MM.1S (cell line): Measurements from ENCODE around the gene POLR1H.
"Not testable (repeated sequence)": the region's sequence is repeated elsewhere in the genome, so short reads cannot be mapped to it uniquely, and the experiment has no call there.

Experiments used
- DNase-seq: peaks from one replicate; pipeline ENCODE4 v3.0.0-alpha.2; 2015
- H2AFZ ChIP-seq: fragments of 300-600 bp; sonication (generic); 2 replicates; pipeline ENCODE4 v1.6.0; 2016; ENCODE audit warnings: antibody characterized with exemption, low read length
- H3F3A ChIP-seq: fragments of 300-600 bp; sonication (generic); 2 replicates; pipeline ENCODE4 v1.6.1; 2016; ENCODE audit warnings: mild to moderate bottlenecking, antibody characterized with exemption, low read length, moderate library complexity, mixed read lengths; ENCODE audit not compliant: insufficient read depth
- H3K27ac ChIP-seq: fragments of 300-600 bp; sonication (generic); 2 replicates; pipeline ENCODE4 v1.5.1; 2016; ENCODE audit warnings: mild to moderate bottlenecking, low read length
- H3K27me3 ChIP-seq: fragments of 300-600 bp; sonication (generic); replicated peaks from 2 replicates; pipeline ENCODE4 v1.6.0; 2016; ENCODE audit warnings: low read length; ENCODE audit not compliant: insufficient read depth
- H3K36me3 ChIP-seq: fragments of 300-600 bp; sonication (generic); replicated peaks from 2 replicates; pipeline ENCODE4 v1.6.1; 2016; ENCODE audit warnings: mild to moderate bottlenecking, low read length, mixed read lengths; ENCODE audit not compliant: insufficient read depth
- H3K4me1 ChIP-seq: fragments of 300-600 bp; sonication (generic); 2 replicates; pipeline ENCODE4 v1.6.1; 2016; ENCODE audit warnings: low read length, mixed read lengths
- H3K4me2 ChIP-seq: fragments of 300-600 bp; sonication (generic); 2 replicates; pipeline ENCODE4 v1.6.0; 2016; ENCODE audit warnings: low read depth, low read length
- H3K4me3 ChIP-seq: fragments of 300-600 bp; sonication (generic); 2 replicates; pipeline ENCODE4 v1.5.1; 2016; ENCODE audit warnings: low read length, mixed read lengths
- H3K79me2 ChIP-seq: fragments of 300-600 bp; sonication (generic); 2 replicates; pipeline ENCODE4 v1.6.1; 2016; ENCODE audit warnings: mixed run types, low read length, mixed read lengths
- H3K9ac ChIP-seq: fragments of 300-600 bp; sonication (generic); 2 replicates; pipeline ENCODE4 v1.6.1; 2016; ENCODE audit warnings: low read length, mixed read lengths
- H3K9me2 ChIP-seq: fragments of 300-600 bp; sonication (generic); replicated peaks from 2 replicates; pipeline ENCODE4 v1.6.1; 2016; ENCODE audit warnings: mild to moderate bottlenecking, low read length, mixed read lengths; ENCODE audit not compliant: insufficient read depth
- H3K9me3 ChIP-seq: fragments of 300-600 bp; sonication (generic); replicated peaks from 2 replicates; pipeline ENCODE4 v1.6.1; 2016; ENCODE audit warnings: mild to moderate bottlenecking, low read length, mixed read lengths; ENCODE audit not compliant: insufficient read depth
- H4K20me1 ChIP-seq: fragments of 300-600 bp; sonication (generic); 2 replicates; pipeline ENCODE4 v1.6.1; 2016; ENCODE audit warnings: mild to moderate bottlenecking, low read length, moderate library complexity, mixed read lengths; ENCODE audit not compliant: insufficient read depth
- EZH2 ChIP-seq: fragments of 300-600 bp; sonication (generic); optimal IDR thresholded peaks from 2 replicates; pipeline ENCODE3; 2017; ENCODE audit warnings: low read depth, mild to moderate bottlenecking, antibody characterized with exemption, low read length, mixed read lengths
- EZH2phosphoT487 ChIP-seq: fragments of 300-600 bp; sonication (generic); IDR thresholded peaks from 2 replicates; pipeline ENCODE4 v1.6.1; 2018; ENCODE audit warnings: antibody characterized with exemption, low read length
- TF ChIP-seq, protein P1 (sequence below): fragments of 300-600 bp; sonication (generic); IDR thresholded peaks from 2 replicates; pipeline ENCODE4 v1.5.1; 2016; ENCODE audit warnings: antibody characterized with exemption, low read length, mixed read lengths

The POLR1H gene

DNA sequence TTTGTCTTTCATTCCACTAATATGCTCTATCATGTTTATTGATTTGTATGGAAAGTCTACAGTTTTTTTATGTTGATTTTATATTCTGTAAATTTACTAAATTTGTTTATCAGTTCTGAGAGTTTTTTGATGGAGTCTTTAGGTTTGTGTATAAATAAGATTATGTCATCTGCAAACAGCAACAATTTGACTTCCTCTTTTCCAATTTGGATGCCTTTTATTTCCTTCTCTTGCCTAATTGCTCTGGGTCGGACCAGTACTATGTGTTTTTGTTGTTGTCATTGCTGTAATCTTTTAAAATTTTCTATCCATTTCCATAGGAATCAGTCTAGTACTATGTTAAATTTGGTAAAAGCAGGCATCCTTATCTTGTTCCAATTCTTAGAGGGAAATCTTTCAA is 31.5 kb upstream of the POLR1H start:
- Histone ChIP-seq H3K9me2 (no peaks in the 10 kb centered on the region), H3K27ac (no peak overlapping the region), H3K36me3 (no peaks in the 10 kb centered on the region), H2AFZ (no peak overlapping the region), H4K20me1 (no peaks in the 10 kb centered on the region), H3K4me2 (no peak overlapping the region), H3K27me3 (no peaks in the 10 kb centered on the region), H3K4me3 (no peak overlapping the region), H3F3A (no peaks in the 10 kb centered on the region), H3K79me2 (no peaks in the 10 kb centered on the region), H3K9ac (no peak overlapping the region), H3K4me1 (no peaks in the 10 kb centered on the region), H3K9me3 (no peaks in the 10 kb centered on the region)
- TF ChIP-seq EZH2 (no peak), EZH2phosphoT487 (no peak)
- TF ChIP-seq, protein P1, sequence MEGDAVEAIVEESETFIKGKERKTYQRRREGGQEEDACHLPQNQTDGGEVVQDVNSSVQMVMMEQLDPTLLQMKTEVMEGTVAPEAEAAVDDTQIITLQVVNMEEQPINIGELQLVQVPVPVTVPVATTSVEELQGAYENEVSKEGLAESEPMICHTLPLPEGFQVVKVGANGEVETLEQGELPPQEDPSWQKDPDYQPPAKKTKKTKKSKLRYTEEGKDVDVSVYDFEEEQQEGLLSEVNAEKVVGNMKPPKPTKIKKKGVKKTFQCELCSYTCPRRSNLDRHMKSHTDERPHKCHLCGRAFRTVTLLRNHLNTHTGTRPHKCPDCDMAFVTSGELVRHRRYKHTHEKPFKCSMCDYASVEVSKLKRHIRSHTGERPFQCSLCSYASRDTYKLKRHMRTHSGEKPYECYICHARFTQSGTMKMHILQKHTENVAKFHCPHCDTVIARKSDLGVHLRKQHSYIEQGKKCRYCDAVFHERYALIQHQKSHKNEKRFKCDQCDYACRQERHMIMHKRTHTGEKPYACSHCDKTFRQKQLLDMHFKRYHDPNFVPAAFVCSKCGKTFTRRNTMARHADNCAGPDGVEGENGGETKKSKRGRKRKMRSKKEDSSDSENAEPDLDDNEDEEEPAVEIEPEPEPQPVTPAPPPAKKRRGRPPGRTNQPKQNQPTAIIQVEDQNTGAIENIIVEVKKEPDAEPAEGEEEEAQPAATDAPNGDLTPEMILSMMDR: no peak
- DNase-seq: no peak

DNA sequence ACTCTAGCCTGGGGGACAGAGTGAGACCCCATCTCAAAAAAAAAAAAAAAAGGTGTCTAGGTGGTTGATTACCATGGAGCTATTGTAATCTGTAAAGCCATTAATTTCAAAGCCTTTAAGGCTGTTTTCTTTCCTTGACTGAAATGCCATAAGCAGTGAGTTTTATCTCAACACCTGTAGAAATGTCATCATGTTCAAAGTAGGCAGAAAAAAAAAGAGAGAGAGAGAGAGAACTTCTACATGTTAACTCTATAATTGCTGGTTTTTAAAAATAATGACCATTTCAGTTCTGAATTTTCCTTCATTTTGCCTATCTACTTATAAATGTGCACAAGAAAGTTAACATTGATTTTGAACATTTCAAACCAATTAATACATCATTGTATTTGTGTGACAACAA is 29.7 kb upstream of the POLR1H start:
- Histone ChIP-seq H3K79me2 (no peaks in the 10 kb centered on the region), H4K20me1 (no peaks in the 10 kb centered on the region), H3K4me2 (no peak overlapping the region), H3K27me3 (no peaks in the 10 kb centered on the region), H3K27ac (no peak overlapping the region), H3K9me2 (no peaks in the 10 kb centered on the region), H3K9ac (no peak overlapping the region), H3K36me3 (no peaks in the 10 kb centered on the region), H3K4me3 (no peak overlapping the region), H2AFZ (no peak overlapping the region), H3K4me1 (no peaks in the 10 kb centered on the region), H3F3A (no peaks in the 10 kb centered on the region), H3K9me3 (no peaks in the 10 kb centered on the region)
- no peak for TF ChIP-seq EZH2
- TF ChIP-seq, protein P1: no peak
- no peak for TF ChIP-seq EZH2phosphoT487
- DNase-seq: no peak

DNA sequence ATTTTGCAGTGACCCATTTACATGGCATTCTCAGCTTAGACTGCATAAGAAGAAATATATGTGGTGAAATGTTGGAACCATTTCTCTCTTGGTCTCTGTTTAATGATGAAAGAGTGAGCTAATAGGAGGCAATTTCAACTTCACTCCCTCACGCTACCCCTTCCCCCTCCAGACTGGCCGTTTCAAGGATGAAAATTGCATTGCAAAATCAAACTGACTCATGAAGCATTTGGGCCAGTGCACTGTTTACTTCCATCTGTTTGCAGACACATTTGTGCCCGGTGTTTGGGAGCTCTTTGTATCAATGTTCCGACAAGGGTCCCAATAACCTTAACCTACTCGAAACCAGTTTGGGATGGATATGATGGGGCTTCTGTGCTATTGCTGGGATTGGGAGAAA is 27.6 kb upstream of the POLR1H start:
- H3F3A ChIP-seq, H3K4me1 ChIP-seq, H2AFZ ChIP-seq, DNase-seq, H3K36me3 ChIP-seq, H3K9ac ChIP-seq, H3K4me3 ChIP-seq, H3K4me2 ChIP-seq, H3K27me3 ChIP-seq, H3K9me2 ChIP-seq, H3K27ac ChIP-seq, H4K20me1 ChIP-seq, H3K9me3 ChIP-seq, H3K79me2 ChIP-seq: not testable (repeated sequence)

DNA sequence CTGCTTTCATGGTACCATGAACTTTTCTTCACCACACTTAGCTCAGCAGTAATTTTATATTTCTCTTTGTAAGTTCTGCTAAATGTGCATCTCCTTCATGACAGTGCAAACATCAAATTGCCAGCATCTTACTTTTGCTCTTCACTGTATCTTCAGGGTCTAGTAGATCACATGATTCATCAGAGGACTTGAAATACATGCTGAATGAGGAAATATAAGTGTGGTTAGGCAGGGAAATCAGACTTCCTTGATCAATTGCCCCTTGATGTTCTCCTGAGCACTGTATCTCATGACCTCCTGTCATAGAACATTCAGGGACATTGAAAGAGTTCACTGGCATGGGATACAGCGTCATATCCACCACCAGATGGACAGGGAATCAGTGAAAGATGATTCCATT is 25.3 kb upstream of the POLR1H start:
- H3K9me2 ChIP-seq: no peaks in the 10 kb centered on the region
- no peak overlapping the region for H3K9ac ChIP-seq
- no peaks in the 10 kb centered on the region for H3K36me3 ChIP-seq
- DNase-seq: no peak
- no peaks in the 10 kb centered on the region for H3K4me1 ChIP-seq
- no peaks in the 10 kb centered on the region for H3F3A ChIP-seq
- H2AFZ ChIP-seq: no peak overlapping the region
- H3K4me3 ChIP-seq: no peak overlapping the region
- no peaks in the 10 kb centered on the region for H3K9me3 ChIP-seq
- no peak overlapping the region for H3K4me2 ChIP-seq
- H3K79me2 ChIP-seq: no peaks in the 10 kb centered on the region
- TF ChIP-seq EZH2phosphoT487 (no peak), EZH2 (no peak)
- TF ChIP-seq, protein P1: no peak
- H4K20me1 ChIP-seq: no peaks in the 10 kb centered on the region
- H3K27ac ChIP-seq: no peak overlapping the region
- H3K27me3 ChIP-seq: no peaks in the 10 kb centered on the region
